COR-L47 (cell line): Measurements from ENCODE around the gene RHO.
"Not testable (repeated sequence)": the region's sequence is repeated elsewhere in the genome, so short reads cannot be mapped to it uniquely, and the experiment has no call there.

Experiments used
- DNase-seq: peaks from one replicate; lab custom pipeline; 2025; lab: John Stamatoyannopoulos, UW

RHO gene

GRCh38 chr3:129499604-129500333, 28.7 kb upstream of the RHO start:
- DNase-seq = not testable (repeated sequence)

- DNase-seq = no peak
These were observed 28.1 kb upstream of the RHO start for GRCh38 chr3:129500334-129500658.

GRCh38 chr3:129501630-129502029, 26.8 kb upstream of the RHO start:
- DNase-seq = no peak

- peak; percentile 91 for DNase-seq
These were observed 25.6 kb upstream of the RHO start for GRCh38 chr3:129502641-129503408.

- peak; percentile 91 for DNase-seq
These were observed 24.8 kb upstream of the RHO start for GRCh38 chr3:129503471-129504291.

- no peak for DNase-seq
These were observed 23.9 kb upstream of the RHO start for GRCh38 chr3:129504471-129505100.

GRCh38 chr3:129505341-129505740, 23.1 kb upstream of the RHO start:
- DNase-seq = no peak

- peak; percentile 98 for DNase-seq
These were observed 22.2 kb upstream of the RHO start for GRCh38 chr3:129506231-129506742.

GRCh38 chr3:129507181-129507831, 21.1 kb upstream of the RHO start:
- DNase-seq = peak; percentile 73

GRCh38 chr3:129512595-129512994, 15.8 kb upstream of the RHO start:
- DNase-seq = no peak

- no peak for DNase-seq
These were observed 14.7 kb upstream of the RHO start for GRCh38 chr3:129513705-129514104.

- DNase-seq = no peak
These were observed 14.3 kb upstream of the RHO start for GRCh38 chr3:129514110-129514509.

- no peak for DNase-seq
These were observed 13.9 kb upstream of the RHO start for GRCh38 chr3:129514563-129514962.

- not testable (repeated sequence) for DNase-seq
These were observed 13.2 kb upstream of the RHO start for GRCh38 chr3:129515108-129515820.

GRCh38 chr3:129515821-129516432, 12.5 kb upstream of the RHO start:
- DNase-seq = not testable (repeated sequence)

GRCh38 chr3:129517516-129517915, 10.9 kb upstream of the RHO start:
- no peak for DNase-seq

- DNase-seq = no peak
These were observed 10.3 kb upstream of the RHO start for GRCh38 chr3:129518038-129518561.

GRCh38 chr3:129518581-129518980, 9.9 kb upstream of the RHO start:
- no peak for DNase-seq

GRCh38 chr3:129519449-129519848, 9.0 kb upstream of the RHO start:
- no peak for DNase-seq
